Caco-2 (cell line): ENCODE results near the gene DNAH10. TPM values are rescaled to one million over a fixed set of nuclear protein-coding genes. Genes with fewer than 3 reads are reported as not detected.

Experiments used
- BruUV-seq: library from RNA; stranded (reverse); fragments of 400-500 nt; replicated peaks from 2 replicates; lab custom pipeline; 2021; lab: Mats Ljungman, UMichigan
- CTCF ChIA-PET: fragments of 300-600 bp; sonication (Branson Sonifier 250); formaldehyde crosslinking; loops from one replicate; lab custom pipeline; 2022; ENCODE audit warnings: antibody characterized with exemption; lab: Charles Lee
- POLR2A ChIA-PET: fragments of 300-600 bp; sonication (Branson Sonifier 250); formaldehyde crosslinking; loops from one replicate; lab custom pipeline; 2022; ENCODE audit warnings: antibody characterized with exemption; lab: Charles Lee
- DNase-seq, 2 experiments: peaks; one replicate each; pipeline versions ENCODE4 v3.0.0 to v3.0.0-alpha.2; 2020 to 2022
- H3K27me3 ChIP-seq: replicated peaks from 2 replicates; pipeline ENCODE4 v1.6.0; 2011; ENCODE audit warnings: low read length; ENCODE audit not compliant: control insufficient read depth, insufficient read depth
- H3K36me3 ChIP-seq: 2 replicates; pipeline ENCODE4 v1.5.1; 2011; ENCODE audit warnings: low read length; ENCODE audit not compliant: control insufficient read depth, insufficient read depth
- H3K4me1 ChIP-seq: fragments of 250-450 bp; sonication (Bioruptor Pico); 2 replicates; pipeline ENCODE4 v1.5.1; 2020; ENCODE audit warnings: mild to moderate bottlenecking
- H3K4me3 ChIP-seq: 2 replicates; pipeline ENCODE4 v1.5.1; 2011; ENCODE audit warnings: low read depth, mild to moderate bottlenecking, control low read depth, low read length
- H3K9me3 ChIP-seq: fragments of 250-450 bp; sonication (Bioruptor Pico); 2 replicates; pipeline ENCODE4 v1.5.1; 2020; ENCODE audit warnings: mild to moderate bottlenecking, moderate library complexity
- H3K27ac Mint-ChIP-seq: one replicate; pipeline ENCODE4 v1.8.0; 2022; ENCODE audit warnings: mixed read lengths; ENCODE audit not compliant: unreplicated experiment
- H3K27me3 Mint-ChIP-seq: one replicate; pipeline ENCODE4 v1.8.0; 2022; ENCODE audit warnings: mixed read lengths; ENCODE audit not compliant: insufficient read depth, unreplicated experiment
- H3K36me3 Mint-ChIP-seq: one replicate; pipeline ENCODE4 v1.8.0; 2022; ENCODE audit warnings: mild to moderate bottlenecking, mixed read lengths; ENCODE audit not compliant: insufficient read depth, unreplicated experiment
- H3K4me1 Mint-ChIP-seq: one replicate; pipeline ENCODE4 v1.8.0; 2022; ENCODE audit warnings: low read depth, mixed read lengths; ENCODE audit not compliant: unreplicated experiment
- H3K4me3 Mint-ChIP-seq: one replicate; pipeline ENCODE4 v1.8.0; 2022; ENCODE audit warnings: mild to moderate bottlenecking, moderate library complexity, mixed read lengths; ENCODE audit not compliant: unreplicated experiment
- H3K9me3 Mint-ChIP-seq: one replicate; pipeline ENCODE4 v1.8.0; 2022; ENCODE audit warnings: mixed read lengths; ENCODE audit not compliant: unreplicated experiment
- intact Hi-C: fragments of 100-400 bp; cut with micrococcal nuclease; formaldehyde crosslinking; loops from one replicate; pipeline ENCODE4 v1.10.0; 2022; ENCODE audit not compliant: unreplicated experiment
- total RNA-seq: library from RNA; stranded (reverse); gene quantifications from 2 replicates; pipeline ENCODE4 v1.2.3, GENCODE V29; 2022
- TF ChIP-seq, protein P1 (sequence below), 2 experiments: fragments of 200-600 bp in 1 of 2; IDR thresholded peaks; 1 replicate in 1 of 2; 2 replicates in 1 of 2; pipeline versions ENCODE4 v1.5.1 to v1.8.0; 2011 to 2022; ENCODE audit warnings: antibody characterized with exemption in 1 of 2, control low read depth in 1 of 2, inconsistent platforms in 1 of 2, low read depth in 1 of 2, low read length in 1 of 2, mild to moderate bottlenecking in 1 of 2, moderate library complexity in 1 of 2; ENCODE audit not compliant: insufficient read depth in 1 of 2, severe bottlenecking in 1 of 2, unreplicated experiment in 1 of 2

The DNAH10 gene
- total RNA-seq, 1 experiment from 2014 or later = 0.45 TPM

DNA sequence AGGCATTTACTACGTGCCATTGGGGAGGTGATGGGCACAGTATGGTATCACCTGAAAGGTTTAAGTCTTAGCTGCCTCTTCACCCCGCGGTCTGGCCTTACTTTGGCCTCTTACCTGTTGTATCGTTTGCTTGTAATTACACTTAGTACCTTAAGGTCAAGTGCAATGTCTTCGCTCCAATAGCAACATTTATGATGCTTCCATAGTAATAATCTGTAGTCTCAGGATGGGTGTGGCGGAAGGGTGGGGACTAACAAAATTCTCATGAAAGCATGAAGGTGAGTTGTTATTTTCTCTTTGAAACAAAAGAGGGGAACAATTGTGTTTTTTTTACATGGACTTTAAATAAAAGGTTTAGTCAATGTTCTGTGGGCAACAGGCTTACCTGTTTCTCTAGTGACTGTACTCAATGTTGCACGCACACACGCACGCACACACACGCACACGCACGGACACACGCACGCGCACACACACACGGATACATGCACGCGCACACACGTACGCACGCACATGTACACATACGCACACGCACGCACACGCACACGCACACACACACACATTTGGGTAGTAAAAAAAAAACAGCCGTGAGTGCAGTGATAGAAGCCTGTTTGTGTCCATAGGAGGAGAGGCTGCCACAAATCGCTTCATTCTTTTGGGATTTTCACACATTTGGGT is 91.4 kb downstream of the DNAH10 start:
- Histone ChIP-seq H3K4me1 (no peaks in the 10 kb centered on the region), H3K36me3 (no peaks in the 10 kb centered on the region), H3K4me3 (no peak overlapping the region), H3K27me3 (no peaks in the 10 kb centered on the region), H3K9me3 (no peaks in the 10 kb centered on the region)
- Mint-ChIP-seq H3K4me1 (no peaks in the 10 kb centered on the region), H3K27ac (no peak overlapping the region), H3K9me3 (no peaks in the 10 kb centered on the region), H3K27me3 (peaks cover 3% of the 10 kb centered on the region), H3K36me3 (no peaks in the 10 kb centered on the region), H3K4me3 (no peak overlapping the region)
- TF ChIP-seq, protein P1, sequence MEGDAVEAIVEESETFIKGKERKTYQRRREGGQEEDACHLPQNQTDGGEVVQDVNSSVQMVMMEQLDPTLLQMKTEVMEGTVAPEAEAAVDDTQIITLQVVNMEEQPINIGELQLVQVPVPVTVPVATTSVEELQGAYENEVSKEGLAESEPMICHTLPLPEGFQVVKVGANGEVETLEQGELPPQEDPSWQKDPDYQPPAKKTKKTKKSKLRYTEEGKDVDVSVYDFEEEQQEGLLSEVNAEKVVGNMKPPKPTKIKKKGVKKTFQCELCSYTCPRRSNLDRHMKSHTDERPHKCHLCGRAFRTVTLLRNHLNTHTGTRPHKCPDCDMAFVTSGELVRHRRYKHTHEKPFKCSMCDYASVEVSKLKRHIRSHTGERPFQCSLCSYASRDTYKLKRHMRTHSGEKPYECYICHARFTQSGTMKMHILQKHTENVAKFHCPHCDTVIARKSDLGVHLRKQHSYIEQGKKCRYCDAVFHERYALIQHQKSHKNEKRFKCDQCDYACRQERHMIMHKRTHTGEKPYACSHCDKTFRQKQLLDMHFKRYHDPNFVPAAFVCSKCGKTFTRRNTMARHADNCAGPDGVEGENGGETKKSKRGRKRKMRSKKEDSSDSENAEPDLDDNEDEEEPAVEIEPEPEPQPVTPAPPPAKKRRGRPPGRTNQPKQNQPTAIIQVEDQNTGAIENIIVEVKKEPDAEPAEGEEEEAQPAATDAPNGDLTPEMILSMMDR (IDR thresholded peaks at IDR 0.05; ENCODE audit: insufficient read depth in 1 of 2, low read depth in 1 of 2, low read length in 1 of 2, severe bottlenecking in 1 of 2, unreplicated experiment in 1 of 2) = no peak
- intact Hi-C loops = loop anchor here (2.0 kb wide), 1 partner anchor 31 kb away; no protein-coding TSS in a partner anchor
- BruUV-seq = no TSS peak
- ChIA-PET CTCF (no interaction called here), POLR2A (no interaction called here)
- DNase-seq = no peak

GRCh38 chr12:123854232-123854631 is 92.1 kb downstream of the DNAH10 start:
- BruUV-seq = no TSS peak

GRCh38 chr12:123854918-123855317 is 92.8 kb downstream of the DNAH10 start:
- CTCF ChIA-PET = no interaction called here
- intact Hi-C loops = loop anchor here (2.0 kb wide), 1 partner anchor 32 kb away; no protein-coding TSS in a partner anchor
- H3K4me1 Mint-ChIP-seq = no peaks in the 10 kb centered on the region

More at GRCh38 chr12:123854232-123854631, 92.1 kb downstream of the DNAH10 start:
- Histone ChIP-seq H3K4me3 (no peak overlapping the region), H3K4me1 (no peaks in the 10 kb centered on the region), H3K36me3 (no peaks in the 10 kb centered on the region), H3K9me3 (no peaks in the 10 kb centered on the region), H3K27me3 (no peaks in the 10 kb centered on the region)
- H3K9me3 Mint-ChIP-seq = no peaks in the 10 kb centered on the region
- intact Hi-C loops = loop anchor here (2.0 kb wide), 1 partner anchor 31 kb away; no protein-coding TSS in a partner anchor
- H3K27me3 Mint-ChIP-seq = peaks cover 3% of the 10 kb centered on the region
- no peak for DNase-seq
- H3K27ac Mint-ChIP-seq = no peak overlapping the region
- no peak overlapping the region for H3K4me3 Mint-ChIP-seq
- no peaks in the 10 kb centered on the region for H3K4me1 Mint-ChIP-seq
- CTCF ChIA-PET = no interaction called here
- POLR2A ChIA-PET = no interaction called here
- TF ChIP-seq, protein P1 (IDR thresholded peaks at IDR 0.05; ENCODE audit: insufficient read depth in 1 of 2, low read depth in 1 of 2, low read length in 1 of 2, severe bottlenecking in 1 of 2, unreplicated experiment in 1 of 2) = no peak
- H3K36me3 Mint-ChIP-seq = no peaks in the 10 kb centered on the region

More at GRCh38 chr12:123854918-123855317, 92.8 kb downstream of the DNAH10 start:
- Mint-ChIP-seq H3K27ac (no peak overlapping the region), H3K9me3 (no peaks in the 10 kb centered on the region), H3K36me3 (no peaks in the 10 kb centered on the region), H3K27me3 (peaks cover 3% of the 10 kb centered on the region), H3K4me3 (no peak overlapping the region)
- BruUV-seq = no TSS peak
- Histone ChIP-seq H3K4me1 (no peaks in the 10 kb centered on the region), H3K4me3 (no peak overlapping the region), H3K36me3 (no peaks in the 10 kb centered on the region), H3K9me3 (no peaks in the 10 kb centered on the region), H3K27me3 (no peaks in the 10 kb centered on the region)
- POLR2A ChIA-PET = no interaction called here
- TF ChIP-seq, protein P1 (IDR thresholded peaks at IDR 0.05; ENCODE audit: insufficient read depth in 1 of 2, low read depth in 1 of 2, low read length in 1 of 2, severe bottlenecking in 1 of 2, unreplicated experiment in 1 of 2) = no peak
- peak in 1 of 2 experiments; percentile 11 for DNase-seq
